Endothelial cell of umbilical vein (primary cell): ENCODE results near the gene UBE2D2. TPM values are rescaled to one million over a fixed set of nuclear protein-coding genes. Genes with fewer than 3 reads are reported as not detected.

Experiments used
- BruUV-seq: library from RNA; stranded (reverse); fragments of 400-500 nt; replicated peaks from 2 replicates; lab custom pipeline; 2021; lab: Mats Ljungman, UMichigan
- CTCF ChIA-PET: fragments of 300-600, 350-600 bp; sonication (Branson Sonifier 250); formaldehyde crosslinking; loops from one replicate; lab custom pipeline; 2021; ENCODE audit warnings: antibody characterized with exemption, inconsistent platforms; lab: Charles Lee
- POLR2A ChIA-PET: fragments of 300-600, 350-600 bp; sonication (Branson Sonifier 250); formaldehyde crosslinking; loops from one replicate; lab custom pipeline; 2021; ENCODE audit warnings: antibody characterized with exemption, inconsistent platforms; lab: Charles Lee
- DNase-seq: peaks from one replicate; pipeline ENCODE4 v3.0.0-alpha.2; 2011; ENCODE audit warnings: low read depth, low spot score
- FAIRE-seq: peaks from 2 replicates; lab custom pipeline; 2011; peaks lifted over from hg19 to GRCh38; lab: Jason Lieb, UNC
- H2AFZ ChIP-seq: 2 replicates; pipeline ENCODE4 v1.6.0; 2012; ENCODE audit warnings: low read depth, low read length, control low read depth, inconsistent platforms
- H3K27ac ChIP-seq: 2 replicates; pipeline ENCODE4 v1.5.1; 2011; ENCODE audit warnings: low read depth, mild to moderate bottlenecking, control low read depth, low read length, moderate library complexity; ENCODE audit not compliant: insufficient read depth
- H3K27me3 ChIP-seq, 2 experiments: 2 replicates each; pipeline versions ENCODE4 v1.6.0 to v1.6.1; 2011; ENCODE audit warnings: low read length in 2 of 2, mixed read lengths in 1 of 2; ENCODE audit not compliant: control insufficient read depth in 2 of 2, insufficient read depth in 2 of 2
- H3K36me3 ChIP-seq, 2 experiments: 2 replicates in 1 of 2; 3 replicates in 1 of 2; pipeline ENCODE4 v1.5.1; 2011; ENCODE audit warnings: low read length in 2 of 2, mild to moderate bottlenecking in 1 of 2, moderate library complexity in 1 of 2; ENCODE audit not compliant: control insufficient read depth in 2 of 2, insufficient read depth in 2 of 2; ENCODE audit errors: extremely low read depth in 1 of 2
- H3K4me1 ChIP-seq: 3 replicates; pipeline ENCODE4 v1.5.1; 2011; ENCODE audit warnings: mild to moderate bottlenecking, low read length; ENCODE audit not compliant: control insufficient read depth, insufficient read depth; ENCODE audit errors: extremely low read depth
- H3K4me2 ChIP-seq: 2 replicates; pipeline ENCODE4 v1.6.1; 2011; ENCODE audit warnings: low read length, control low read depth, mixed read lengths; ENCODE audit not compliant: insufficient read depth
- H3K4me3 ChIP-seq, 3 experiments: fragments of 200-600 bp in 1 of 3; sonication (generic), shearing (Covaris generic) in 1 of 3; replicated peaks in 1 of 3; 2 replicates each; pipeline ENCODE4 v1.5.1; 2011 to 2016; ENCODE audit warnings: control low read depth in 3 of 3, low read length in 3 of 3, mild to moderate bottlenecking in 2 of 3, inconsistent platforms in 1 of 3, low read depth in 1 of 3, moderate library complexity in 1 of 3; ENCODE audit not compliant: insufficient read depth in 1 of 3
- H3K79me2 ChIP-seq: 2 replicates; pipeline ENCODE4 v1.6.0; 2012; ENCODE audit warnings: low read length, inconsistent platforms; ENCODE audit not compliant: control insufficient read depth, insufficient read depth
- H3K9ac ChIP-seq: replicated peaks from 2 replicates; pipeline ENCODE3; 2011; ENCODE audit warnings: low read length, control low read depth; ENCODE audit not compliant: insufficient read depth; ENCODE audit errors: extremely low read depth
- H3K9me1 ChIP-seq: replicated peaks from 3 replicates; pipeline ENCODE4 v1.6.0; 2011; ENCODE audit warnings: mild to moderate bottlenecking, low read length; ENCODE audit not compliant: control insufficient read depth, insufficient read depth; ENCODE audit errors: extremely low read depth
- H3K9me3 ChIP-seq: replicated peaks from 2 replicates; pipeline ENCODE4 v1.5.1; 2012; ENCODE audit warnings: low read length, inconsistent platforms; ENCODE audit not compliant: control insufficient read depth, insufficient read depth
- H4K20me1 ChIP-seq: replicated peaks from 2 replicates; pipeline ENCODE3; 2011; ENCODE audit warnings: mild to moderate bottlenecking, low read length; ENCODE audit not compliant: control insufficient read depth, insufficient read depth; ENCODE audit errors: extremely low read depth
- EZH2 ChIP-seq: IDR thresholded peaks from 2 replicates; pipeline ENCODE4 v1.6.1; 2012; ENCODE audit warnings: borderline replicate concordance, low read depth, mild to moderate bottlenecking, moderate library complexity, low read length, inconsistent platforms; ENCODE audit not compliant: severe bottlenecking
- FOS ChIP-seq: IDR thresholded peaks from 2 replicates; pipeline ENCODE4 v1.6.1; 2011; ENCODE audit warnings: mild to moderate bottlenecking, low read length, moderate library complexity, borderline replicate concordance; ENCODE audit not compliant: insufficient read depth
- GATA2 ChIP-seq: IDR thresholded peaks from 2 replicates; pipeline ENCODE4 v1.7.0; 2011; ENCODE audit warnings: low read depth, mild to moderate bottlenecking, moderate library complexity, mixed read lengths, low read length; ENCODE audit not compliant: insufficient read length, insufficient read depth
- JUN ChIP-seq: IDR thresholded peaks from 2 replicates; pipeline ENCODE4 v1.6.1; 2011; ENCODE audit warnings: borderline replicate concordance, low read depth; ENCODE audit not compliant: insufficient read length, insufficient read depth
- MYC ChIP-seq: IDR thresholded peaks from one replicate; pipeline ENCODE4 v1.6.1; 2011; ENCODE audit warnings: mild to moderate bottlenecking, low read depth, low read length
- POLR2A ChIP-seq: IDR thresholded peaks from 2 replicates; pipeline ENCODE4 v1.6.1; 2012; ENCODE audit warnings: low read depth, mild to moderate bottlenecking, control low read depth, low read length
- POLR2AphosphoS5 ChIP-seq: IDR thresholded peaks from 2 replicates; pipeline ENCODE4 v1.6.1; 2012; ENCODE audit warnings: low read depth, mild to moderate bottlenecking, control low read depth, low read length, moderate library complexity; ENCODE audit not compliant: insufficient read depth
- dilution Hi-C: fragments of 300-500 bp; cut with MboI; formaldehyde crosslinking; loops from one replicate; pipeline ENCODE4 v1.15.0; 2019; ENCODE audit warnings: low sequenced_read_pairs; ENCODE audit not compliant: extremely low pct_ligation_motif_present
- intact Hi-C: fragments of 100-400 bp; cut with micrococcal nuclease; formaldehyde crosslinking; loops from one replicate; pipeline ENCODE4 v1.10.0; 2022
- polyA plus RNA-seq, 4 experiments: library from polyadenylated mRNA; depleted of rRNA in 3 of 4; stranded (reverse) in 3 of 4; unstranded in 1 of 4; fragments of >200 nt; gene quantifications; 2 replicates each; pipeline versions ENCODE4 v1.2.1 to v1.2.3, GENCODE V29; 2011 to 2012; ENCODE audit warnings: missing spikeins in 1 of 4
- total RNA-seq: library from RNA; stranded (reverse); gene quantifications from 2 replicates; pipeline ENCODE4 v1.2.3, GENCODE V29; 2021
- TF ChIP-seq, protein P1 (sequence below), 2 donors: IDR thresholded peaks; 1 replicate in 1 of 2; 2 replicates in 1 of 2; pipeline ENCODE4 v1.5.1; 2011; ENCODE audit warnings: low read length in 2 of 2, mild to moderate bottlenecking in 2 of 2, moderate library complexity in 2 of 2, control low read depth in 1 of 2, inconsistent platforms in 1 of 2, low read depth in 1 of 2; ENCODE audit not compliant: insufficient read depth in 1 of 2; ENCODE audit errors: extremely low read depth in 1 of 2
- TF ChIP-seq, protein P2 (sequence below): IDR thresholded peaks from 2 replicates; pipeline ENCODE4 v1.6.1; 2011; ENCODE audit not compliant: insufficient read depth, insufficient read length

Gene UBE2D2
- total and polyA plus RNA-seq, 2 donors (not counting 3 experiments of a cell fraction or from before 2014, with no cell fraction given) = 45.0 to 156 TPM

DNA sequence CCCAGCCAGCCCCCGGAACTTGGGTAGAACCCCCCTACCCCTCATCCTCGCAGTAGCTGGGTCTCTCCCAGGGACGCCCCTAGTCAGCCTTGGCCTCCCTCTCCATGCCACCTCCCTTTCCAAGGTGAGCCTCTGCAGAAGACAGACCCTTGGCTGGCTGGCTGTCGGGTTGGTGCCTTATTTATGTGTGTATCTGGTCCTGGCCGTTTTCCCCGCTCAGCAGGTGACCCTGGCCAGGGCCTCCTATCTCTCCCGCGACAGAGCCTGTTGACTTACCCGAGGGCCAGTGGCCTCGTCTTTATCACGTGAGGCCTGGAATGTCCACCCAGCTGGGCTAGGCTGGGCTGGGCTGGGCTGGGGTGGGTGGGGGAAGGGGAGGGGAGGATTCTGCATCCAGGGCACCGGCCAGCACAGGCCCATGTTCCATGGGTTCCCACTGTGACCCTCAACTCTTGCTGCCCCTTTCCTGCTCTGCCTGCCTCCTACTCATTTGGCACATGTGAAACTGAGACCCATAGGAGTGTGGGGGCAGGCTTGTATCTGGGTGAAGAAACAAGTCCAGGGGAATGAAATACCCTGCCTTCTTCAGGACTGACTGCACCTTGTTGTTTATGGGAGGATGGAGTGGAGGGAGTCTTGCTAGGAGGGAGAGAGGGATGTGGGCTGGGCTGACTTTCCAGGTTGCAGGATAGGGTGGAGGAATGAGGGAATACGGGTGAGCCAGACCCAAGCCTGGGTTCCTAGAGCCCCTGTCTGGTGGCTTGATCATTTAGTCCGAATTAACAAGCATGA lies 90.1 kb downstream of the UBE2D2 start:
- Histone ChIP-seq H3K27ac (no peak overlapping the region), H4K20me1 (no peaks in the 10 kb centered on the region), H3K9ac (no peak overlapping the region), H3K9me1 (no peaks in the 10 kb centered on the region), H3K4me2 (no peak overlapping the region), H3K79me2 (no peaks in the 10 kb centered on the region), H3K4me1 (peaks cover 29% of the 10 kb centered on the region), H2AFZ (no peak overlapping the region), H3K9me3 (no peaks in the 10 kb centered on the region), H3K27me3 (peaks cover 9 to 24% of the 10 kb centered on the region in 2 experiments), H3K4me3 (no peak overlapping the region), H3K36me3 (no peaks in the 10 kb centered on the region)
- FAIRE-seq (no peak), DNase-seq (no peak)
- dilution Hi-C loops = no loop called here
- ChIA-PET CTCF (interaction anchor here (0.7 to 8.6 kb wide), 5 partner anchors 10 to 114 kb away, joined by 3 to 161 read pairs (median 9); no protein-coding TSS in a partner anchor), POLR2A (interaction anchor here (0.7 kb wide), 1 partner anchor 188 kb away, joined by 4 read pairs; the partner anchor contains the start of gene ECSCR)
- intact Hi-C loops = no loop called here
- TF ChIP-seq GATA2 (no peak), EZH2 (no peak), JUN (no peak), MYC (no peak), FOS (no peak), POLR2AphosphoS5 (no peak), POLR2A (no peak)
- TF ChIP-seq, protein P1, sequence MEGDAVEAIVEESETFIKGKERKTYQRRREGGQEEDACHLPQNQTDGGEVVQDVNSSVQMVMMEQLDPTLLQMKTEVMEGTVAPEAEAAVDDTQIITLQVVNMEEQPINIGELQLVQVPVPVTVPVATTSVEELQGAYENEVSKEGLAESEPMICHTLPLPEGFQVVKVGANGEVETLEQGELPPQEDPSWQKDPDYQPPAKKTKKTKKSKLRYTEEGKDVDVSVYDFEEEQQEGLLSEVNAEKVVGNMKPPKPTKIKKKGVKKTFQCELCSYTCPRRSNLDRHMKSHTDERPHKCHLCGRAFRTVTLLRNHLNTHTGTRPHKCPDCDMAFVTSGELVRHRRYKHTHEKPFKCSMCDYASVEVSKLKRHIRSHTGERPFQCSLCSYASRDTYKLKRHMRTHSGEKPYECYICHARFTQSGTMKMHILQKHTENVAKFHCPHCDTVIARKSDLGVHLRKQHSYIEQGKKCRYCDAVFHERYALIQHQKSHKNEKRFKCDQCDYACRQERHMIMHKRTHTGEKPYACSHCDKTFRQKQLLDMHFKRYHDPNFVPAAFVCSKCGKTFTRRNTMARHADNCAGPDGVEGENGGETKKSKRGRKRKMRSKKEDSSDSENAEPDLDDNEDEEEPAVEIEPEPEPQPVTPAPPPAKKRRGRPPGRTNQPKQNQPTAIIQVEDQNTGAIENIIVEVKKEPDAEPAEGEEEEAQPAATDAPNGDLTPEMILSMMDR (IDR thresholded peaks at IDR 0.05; ENCODE audit: extremely low read depth in 1 of 2, insufficient read depth in 1 of 2, low read depth in 1 of 2, low read length in 2 of 2) = no peak
- TF ChIP-seq, protein P2, sequence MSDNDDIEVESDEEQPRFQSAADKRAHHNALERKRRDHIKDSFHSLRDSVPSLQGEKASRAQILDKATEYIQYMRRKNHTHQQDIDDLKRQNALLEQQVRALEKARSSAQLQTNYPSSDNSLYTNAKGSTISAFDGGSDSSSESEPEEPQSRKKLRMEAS = no peak
- no TSS peak for BruUV-seq
